Panc1 (cell line): ENCODE results near the gene FARP1. TPM values are rescaled to one million over a fixed set of nuclear protein-coding genes. Genes with fewer than 3 reads are reported as not detected.

ENCODE experiments used
- ATAC-seq: fragments of 200-7000 bp; cut with Tn5 transposase; 2 replicates; pipeline ENCODE4 v1.9.1; 2020; ENCODE audit warnings: mild to moderate bottlenecking, moderate library complexity
- BruUV-seq: library from RNA; stranded (reverse); fragments of 400-500 nt; replicated peaks from 2 replicates; lab custom pipeline; 2021; lab: Mats Ljungman, UMichigan
- CTCF ChIA-PET: fragments of 300-600 bp; sonication (Branson Sonifier 250); formaldehyde crosslinking; loops from one replicate; lab custom pipeline; 2022; ENCODE audit warnings: antibody characterized with exemption; lab: Charles Lee
- POLR2A ChIA-PET: fragments of 300-600 bp; sonication (Branson Sonifier 250); formaldehyde crosslinking; loops from one replicate; lab custom pipeline; 2022; ENCODE audit warnings: antibody characterized with exemption; lab: Charles Lee
- DNase-seq: peaks from one replicate; pipeline ENCODE4 v3.0.0-alpha.2; 2010; ENCODE audit warnings: low read depth, low spot score
- H3K27ac ChIP-seq: 2 replicates; pipeline ENCODE4 v1.5.1; 2011; ENCODE audit warnings: mild to moderate bottlenecking, low read length, inconsistent platforms
- H3K27me3 ChIP-seq: fragments of 200-500 bp; sonication (Bioruptor generic); 2 replicates; pipeline ENCODE4 v1.6.0; 2014; ENCODE audit warnings: low read length, inconsistent platforms; ENCODE audit not compliant: control insufficient read depth, insufficient read depth
- H3K36me3 ChIP-seq: fragments of 200-500 bp; sonication (Bioruptor generic); 2 replicates; pipeline ENCODE4 v1.5.1; 2014; ENCODE audit warnings: inconsistent platforms, mild to moderate bottlenecking, low read length, moderate library complexity; ENCODE audit not compliant: control insufficient read depth, insufficient read depth
- H3K4me1 ChIP-seq: 2 replicates; pipeline ENCODE4 v1.5.1; 2011; ENCODE audit warnings: inconsistent platforms, mild to moderate bottlenecking, low read length, moderate library complexity; ENCODE audit not compliant: control insufficient read depth, insufficient read depth
- H3K4me3 ChIP-seq, 2 experiments: 2 replicates each; pipeline ENCODE4 v1.5.1; 2011 to 2012; ENCODE audit warnings: low read depth in 2 of 2, low read length in 2 of 2, mild to moderate bottlenecking in 2 of 2, inconsistent platforms in 1 of 2, moderate library complexity in 1 of 2
- H3K9me3 ChIP-seq: fragments of 200-500 bp; sonication (Bioruptor generic); 2 replicates; pipeline ENCODE4 v1.5.1; 2014; ENCODE audit warnings: low read depth, mild to moderate bottlenecking, inconsistent platforms, low read length, moderate library complexity; ENCODE audit not compliant: control insufficient read depth, insufficient read depth
- CTCF ChIP-seq: fragments of 450-650 bp; IDR thresholded peaks from 2 replicates; pipeline ENCODE4 v1.5.1; 2017; ENCODE audit warnings: mild to moderate bottlenecking
- POLR2AphosphoS5 ChIP-seq: IDR thresholded peaks from 2 replicates; pipeline ENCODE4 v1.6.1; 2012; ENCODE audit warnings: mild to moderate bottlenecking, low read depth, low read length, moderate library complexity
- REST ChIP-seq, 2 experiments: IDR thresholded peaks; 2 replicates each; pipeline ENCODE4 v1.6.1; 2011 to 2012; ENCODE audit warnings: low read depth in 2 of 2, control low read depth in 1 of 2, low read length in 1 of 2, mild to moderate bottlenecking in 1 of 2, moderate library complexity in 1 of 2; ENCODE audit not compliant: insufficient read depth in 1 of 2
- SIN3A ChIP-seq: IDR thresholded peaks from 2 replicates; pipeline ENCODE4 v1.6.1; 2012; ENCODE audit warnings: low read depth, mild to moderate bottlenecking, low read length, moderate library complexity, borderline replicate concordance; ENCODE audit not compliant: insufficient read depth
- TCF7L2 ChIP-seq: IDR thresholded peaks from 2 replicates; pipeline ENCODE4 v1.6.1; 2011; ENCODE audit warnings: mild to moderate bottlenecking, low read depth, low read length, inconsistent platforms
- in situ Hi-C: cut with HindIII; loops from 2 replicates; pipeline ENCODE4 v1.10.0; 2016; ENCODE audit warnings: low sequenced_read_pairs, low pct_unique_long_range_greater_than_20kb
- intact Hi-C: fragments of 100-400 bp; cut with micrococcal nuclease; formaldehyde crosslinking; loops from one replicate; pipeline ENCODE4 v1.10.0; 2022; ENCODE audit not compliant: unreplicated experiment
- total RNA-seq: library from RNA; stranded (reverse); gene quantifications from one replicate; pipeline ENCODE4 v1.2.1, GENCODE V29; 2021; ENCODE audit not compliant: unreplicated experiment

FARP1 gene
- total RNA-seq, 1 experiment from 2014 or later: 61.9 TPM

- H3K27me3 ChIP-seq: no peaks in the 10 kb centered on the region
- in situ Hi-C loops (no loop called here), intact Hi-C loops (no loop called here)
- no peak for DNase-seq
- H3K4me1 ChIP-seq: no peaks in the 10 kb centered on the region; the same call in 1 of the 2 replicates
- H3K4me3 ChIP-seq: no peak overlapping the region
- H3K9me3 ChIP-seq: no peaks in the 10 kb centered on the region
- ChIA-PET CTCF (no interaction called here), POLR2A (no interaction called here)
- TF ChIP-seq TCF7L2 (no peak), POLR2AphosphoS5 (no peak), REST (IDR thresholded peaks at IDR 0.05; ENCODE audit: insufficient read depth in 1 of 2, low read depth in 2 of 2, low read length in 1 of 2) (no peak), CTCF (no peak), SIN3A (no peak)
- H3K27ac ChIP-seq: no peak overlapping the region
- BruUV-seq: no TSS peak
- no peak for ATAC-seq
- H3K36me3 ChIP-seq: no peaks in the 10 kb centered on the region
Measured at GRCh38 chr13:98272549-98272948, 129.7 kb downstream of the FARP1 start.

GRCh38 chr13:98273067-98273823 is 130.4 kb downstream of the FARP1 start:
- in situ Hi-C loops (no loop called here), intact Hi-C loops (no loop called here)
- Histone ChIP-seq H3K4me1 (no peaks in the 10 kb centered on the region; the same call in 1 of the 2 replicates), H3K27ac (no peak overlapping the region), H3K36me3 (no peaks in the 10 kb centered on the region), H3K9me3 (no peaks in the 10 kb centered on the region), H3K4me3 (no peak overlapping the region), H3K27me3 (no peaks in the 10 kb centered on the region)
- ChIA-PET POLR2A (no interaction called here), CTCF (no interaction called here)
- BruUV-seq: no TSS peak
- TF ChIP-seq POLR2AphosphoS5: no peak
- TF ChIP-seq REST (IDR thresholded peaks at IDR 0.05; ENCODE audit: insufficient read depth in 1 of 2, low read depth in 2 of 2, low read length in 1 of 2): no peak
- TF ChIP-seq TCF7L2: no peak
- TF ChIP-seq CTCF: no peak
- no peak for TF ChIP-seq SIN3A
- no peak for DNase-seq
- no peak for ATAC-seq
